RWPE2 (cell line): ENCODE measurements around the gene UBE3D.

ENCODE experiments used
- ATAC-seq: fragments of 200-7000 bp; cut with Tn5 transposase; 3 replicates; pipeline ENCODE4 v1.9.1; 2021; ENCODE audit warnings: low read depth
- DNase-seq: peaks from one replicate; pipeline ENCODE4 v3.0.0-alpha.2; 2020; ENCODE audit warnings: low spot score
- H3K27ac ChIP-seq: fragments of 450-650 bp; 2 replicates; pipeline ENCODE4 v1.5.1; 2017; ENCODE audit warnings: mild to moderate bottlenecking; ENCODE audit not compliant: poor library complexity, severe bottlenecking
- H3K27me3 ChIP-seq: fragments of 250-450 bp; sonication (Bioruptor Pico); 2 replicates; pipeline ENCODE4 v1.5.1; 2021; ENCODE audit warnings: mild to moderate bottlenecking, moderate library complexity; ENCODE audit not compliant: insufficient read depth, poor library complexity, severe bottlenecking
- H3K36me3 ChIP-seq: fragments of 250-450 bp; sonication (Bioruptor Pico); 2 replicates; pipeline ENCODE4 v1.5.1; 2020; ENCODE audit warnings: low read depth, mild to moderate bottlenecking, moderate library complexity
- H3K4me1 ChIP-seq: fragments of 250-450 bp; sonication (Bioruptor Pico); 2 replicates; pipeline ENCODE4 v1.5.1; 2021; ENCODE audit warnings: mild to moderate bottlenecking, moderate library complexity; ENCODE audit not compliant: insufficient read depth, poor library complexity, severe bottlenecking
- H3K4me3 ChIP-seq: fragments of 250-450 bp; sonication (Bioruptor Pico); 2 replicates; pipeline ENCODE4 v1.5.1; 2021; ENCODE audit warnings: mild to moderate bottlenecking, moderate library complexity; ENCODE audit not compliant: severe bottlenecking
- H3K9me3 ChIP-seq: fragments of 250-450 bp; sonication (Bioruptor Pico); 2 replicates; pipeline ENCODE4 v1.5.1; 2021; ENCODE audit warnings: mild to moderate bottlenecking, moderate library complexity; ENCODE audit not compliant: severe bottlenecking
- CTCF ChIP-seq: fragments of 450-650 bp; IDR thresholded peaks from one replicate; pipeline ENCODE4 v1.5.1; 2017; ENCODE audit warnings: mild to moderate bottlenecking, moderate library complexity; ENCODE audit not compliant: poor library complexity, severe bottlenecking

The UBE3D gene

GRCh38 chr6:82957171-82957867 lies 108.3 kb downstream of the UBE3D start:
- no peak for TF ChIP-seq CTCF
- DNase-seq (no peak), ATAC-seq (no peak)
- no peaks in the 10 kb centered on the region for H3K27me3 ChIP-seq
- no peaks in the 10 kb centered on the region for H3K9me3 ChIP-seq
- H3K27ac ChIP-seq = no peak overlapping the region
- no peaks in the 10 kb centered on the region for H3K36me3 ChIP-seq
- no peak overlapping the region for H3K4me3 ChIP-seq
- peaks cover 13% of the 10 kb centered on the region for H3K4me1 ChIP-seq

GRCh38 chr6:82955841-82956240 lies 109.8 kb downstream of the UBE3D start:
- Histone ChIP-seq H3K9me3 (no peaks in the 10 kb centered on the region), H3K27ac (peak overlapping the region; percentile 40), H3K4me3 (no peak overlapping the region), H3K36me3 (no peaks in the 10 kb centered on the region), H3K4me1 (peaks cover 23% of the 10 kb centered on the region), H3K27me3 (no peaks in the 10 kb centered on the region)
- no peak for TF ChIP-seq CTCF
- ATAC-seq (peak; percentile 49), DNase-seq (no peak)

- no peaks in the 10 kb centered on the region for H3K9me3 ChIP-seq
- ATAC-seq (peak; percentile 42), DNase-seq (no peak)
- no peak for TF ChIP-seq CTCF
- H3K27ac ChIP-seq = peak overlapping the region; percentile 40
- peaks cover 26% of the 10 kb centered on the region for H3K4me1 ChIP-seq
- no peaks in the 10 kb centered on the region for H3K36me3 ChIP-seq
- H3K4me3 ChIP-seq = no peak overlapping the region
- H3K27me3 ChIP-seq = no peaks in the 10 kb centered on the region
Observed at GRCh38 chr6:82954937-82955577, 110.6 kb downstream of the UBE3D start.

- no peak for TF ChIP-seq CTCF
- no peaks in the 10 kb centered on the region for H3K36me3 ChIP-seq
- no peak overlapping the region for H3K4me3 ChIP-seq
- ATAC-seq (no peak), DNase-seq (no peak)
- H3K4me1 ChIP-seq = peaks cover 26% of the 10 kb centered on the region
- no peaks in the 10 kb centered on the region for H3K27me3 ChIP-seq
- H3K9me3 ChIP-seq = no peaks in the 10 kb centered on the region
- H3K27ac ChIP-seq = peak overlapping the region; percentile 40
Observed at GRCh38 chr6:82954356-82954755, 111.3 kb downstream of the UBE3D start.

GRCh38 chr6:82953871-82954270 lies 111.8 kb downstream of the UBE3D start:
- Histone ChIP-seq H3K27ac (no peak overlapping the region), H3K4me3 (no peak overlapping the region), H3K36me3 (no peaks in the 10 kb centered on the region), H3K27me3 (no peaks in the 10 kb centered on the region), H3K4me1 (peaks cover 26% of the 10 kb centered on the region), H3K9me3 (no peaks in the 10 kb centered on the region)
- TF ChIP-seq CTCF = no peak
- ATAC-seq (no peak), DNase-seq (no peak)
